ENCODE results near the gene ADIG.

GRCh38 chr20:38586181-38586525, 5.2 kb downstream of the ADIG start:
- TF ChIP-seq CTCF (IDR thresholded peaks at IDR 0.05) (no peak), POLR2A (IDR thresholded peaks at IDR 0.05) (no peak), POLR2AphosphoS5 (IDR thresholded peaks at IDR 0.05) (no peak)
